Tibial nerve (tissue), 4 donors: Measurements from ENCODE around the gene MT2A.

Experiments used
- CTCF ChIP-seq, 5 experiments: fragments of 200-600 bp in 3 of 5; fragments of 450-650 bp in 2 of 5; sonication (generic) in 3 of 5; IDR thresholded peaks; one replicate each; pipeline ENCODE4 v1.5.1; 2016 to 2019; ENCODE audit warnings: antibody characterized with exemption in 5 of 5, mild to moderate bottlenecking in 3 of 5, moderate library complexity in 2 of 5
- EP300 ChIP-seq, 2 donors: sonication (generic); formaldehyde crosslinking; IDR thresholded peaks; one replicate each; pipeline ENCODE4 v1.6.1; 2017; ENCODE audit warnings: antibody characterized with exemption in 2 of 2, mild to moderate bottlenecking in 1 of 2

- TF ChIP-seq CTCF (IDR thresholded peaks at IDR 0.05) (no peak), EP300 (IDR thresholded peaks at IDR 0.05) (no peak)
These were observed 12.0 kb downstream of the MT2A start for GRCh38 chr16:56620339-56620897.
